Parathyroid adenoma (tissue), 2 donors: ENCODE measurements around the gene SPAG6.

Experiments used
- H2AFZ ChIP-seq: fragments of 300-600 bp; sonication (generic); one replicate; pipeline ENCODE4 v1.7.0; 2017; ENCODE audit warnings: antibody characterized with exemption, mild to moderate bottlenecking
- H3K27ac ChIP-seq: fragments of 300-600 bp; sonication (generic); one replicate; pipeline ENCODE4 v1.7.0; 2017
- H3K27me3 ChIP-seq: fragments of 300-600 bp; sonication (generic); one replicate; pipeline ENCODE4 v1.7.0; 2017; ENCODE audit warnings: low read length; ENCODE audit not compliant: control insufficient read depth, insufficient read depth
- H3K36me3 ChIP-seq: fragments of 300-600 bp; sonication (generic); one replicate; pipeline ENCODE4 v1.7.0; 2017; ENCODE audit warnings: low read length; ENCODE audit not compliant: control insufficient read depth, insufficient read depth
- H3K4me1 ChIP-seq: fragments of 300-600 bp; sonication (generic); one replicate; pipeline ENCODE4 v1.7.0; 2017; ENCODE audit warnings: control low read depth
- H3K4me2 ChIP-seq: fragments of 300-600 bp; sonication (generic); one replicate; pipeline ENCODE4 v1.7.0; 2017; ENCODE audit warnings: low read length
- H3K4me3 ChIP-seq: fragments of 300-600 bp; sonication (generic); one replicate; pipeline ENCODE4 v1.7.0; 2017; ENCODE audit warnings: low read depth, low read length
- H3K79me2 ChIP-seq: fragments of 300-600 bp; sonication (generic); one replicate; pipeline ENCODE4 v1.7.0; 2017; ENCODE audit warnings: control low read depth
- H3K9ac ChIP-seq: fragments of 300-600 bp; sonication (generic); one replicate; pipeline ENCODE4 v1.7.0; 2017; ENCODE audit warnings: mild to moderate bottlenecking
- H3K9me3 ChIP-seq: fragments of 300-600 bp; sonication (generic); one replicate; pipeline ENCODE4 v1.7.0; 2017; ENCODE audit warnings: low read length; ENCODE audit not compliant: control insufficient read depth
- CTCF ChIP-seq: fragments of 300-600 bp; sonication (generic); IDR thresholded peaks from one replicate; pipeline ENCODE4 v1.7.0; 2017; ENCODE audit warnings: antibody characterized with exemption, mild to moderate bottlenecking
- donor health status: primary hyperparathyroidism.

The SPAG6 gene

DNA sequence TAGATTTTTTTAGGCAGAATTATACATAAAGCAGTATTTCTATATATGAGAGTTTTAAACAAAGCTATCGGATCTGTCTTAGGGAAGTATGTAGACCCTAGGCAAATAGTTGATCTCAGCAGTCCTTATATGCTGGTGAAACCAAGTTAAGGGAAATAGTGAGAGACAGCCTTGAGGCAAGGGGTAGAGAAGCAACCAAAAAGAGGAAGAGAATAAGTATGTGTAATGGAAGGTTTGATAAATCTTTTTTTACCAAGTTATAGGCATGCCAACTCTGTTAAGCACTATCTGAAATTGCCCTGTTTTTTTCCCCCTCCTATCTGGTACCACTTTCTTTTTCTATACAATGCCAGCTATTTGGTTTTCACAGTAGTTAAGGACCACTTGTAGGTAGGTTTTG lies 19.9 kb downstream of the SPAG6 start:
- Histone ChIP-seq H3K4me3 (no peak overlapping the region), H3K9ac (no peak overlapping the region), H3K4me1 (no peaks in the 10 kb centered on the region), H3K27ac (no peak overlapping the region), H3K36me3 (no peaks in the 10 kb centered on the region), H2AFZ (no peak overlapping the region), H3K27me3 (no peaks in the 10 kb centered on the region), H3K79me2 (no peaks in the 10 kb centered on the region), H3K9me3 (no peaks in the 10 kb centered on the region), H3K4me2 (no peak overlapping the region)
- TF ChIP-seq CTCF = no peak

DNA sequence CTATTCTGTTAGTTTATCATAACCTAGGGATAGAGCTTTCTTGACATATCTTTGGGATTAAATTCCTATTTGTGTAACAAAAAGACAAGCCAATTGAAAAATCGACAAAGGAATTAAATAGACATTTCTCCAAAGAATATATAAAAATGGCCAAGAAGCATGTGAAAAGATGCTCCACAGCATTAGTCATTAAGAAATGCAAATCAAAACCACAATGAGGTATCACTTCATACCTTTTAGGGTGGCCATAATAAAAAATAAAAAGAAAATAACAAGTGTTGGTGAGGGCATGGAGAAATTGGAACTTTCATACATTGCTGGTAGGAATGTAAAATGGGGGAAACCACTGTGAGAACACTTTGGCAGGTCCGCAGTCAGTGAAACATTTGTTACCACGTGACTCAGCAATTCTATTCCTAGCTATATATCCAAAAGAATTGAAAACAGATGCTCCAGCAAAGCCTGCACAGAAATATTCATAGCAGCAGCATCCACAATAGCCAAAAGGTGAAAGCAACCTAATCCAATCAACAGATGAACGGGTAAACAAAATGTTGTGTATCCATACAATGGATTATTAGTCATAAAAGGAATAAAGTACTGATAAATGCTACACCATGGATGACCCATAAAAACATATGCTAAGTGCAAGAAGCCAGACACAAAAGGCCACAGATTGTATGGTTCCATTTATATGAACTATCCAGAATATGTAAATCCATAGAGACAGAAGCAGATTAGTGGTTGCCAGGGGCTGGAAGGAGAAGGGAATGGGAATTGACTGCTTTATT lies 20.5 kb downstream of the SPAG6 start:
- Histone ChIP-seq H3K27ac (no peak overlapping the region), H3K79me2 (no peaks in the 10 kb centered on the region), H3K36me3 (no peaks in the 10 kb centered on the region), H3K9me3 (no peaks in the 10 kb centered on the region), H3K4me3 (no peak overlapping the region), H3K4me1 (no peaks in the 10 kb centered on the region), H2AFZ (no peak overlapping the region), H3K9ac (no peak overlapping the region), H3K27me3 (no peaks in the 10 kb centered on the region), H3K4me2 (no peak overlapping the region)
- no peak for TF ChIP-seq CTCF

GRCh38 chr10:22366435-22366703 lies 21.1 kb downstream of the SPAG6 start:
- H3K36me3 ChIP-seq = no peaks in the 10 kb centered on the region
- H3K4me2 ChIP-seq = no peak overlapping the region
- no peaks in the 10 kb centered on the region for H3K4me1 ChIP-seq
- no peak overlapping the region for H3K4me3 ChIP-seq
- no peaks in the 10 kb centered on the region for H3K9me3 ChIP-seq
- no peak overlapping the region for H2AFZ ChIP-seq
- no peaks in the 10 kb centered on the region for H3K27me3 ChIP-seq
- no peak for TF ChIP-seq CTCF
- H3K79me2 ChIP-seq = no peaks in the 10 kb centered on the region
- no peak overlapping the region for H3K9ac ChIP-seq
- no peak overlapping the region for H3K27ac ChIP-seq

- no peak overlapping the region for H2AFZ ChIP-seq
- H3K4me1 ChIP-seq = no peaks in the 10 kb centered on the region
- H3K9me3 ChIP-seq = no peaks in the 10 kb centered on the region
- no peaks in the 10 kb centered on the region for H3K27me3 ChIP-seq
- H3K27ac ChIP-seq = no peak overlapping the region
- no peak for TF ChIP-seq CTCF
- no peaks in the 10 kb centered on the region for H3K79me2 ChIP-seq
- no peak overlapping the region for H3K4me3 ChIP-seq
- no peak overlapping the region for H3K9ac ChIP-seq
- H3K36me3 ChIP-seq = no peaks in the 10 kb centered on the region
- H3K4me2 ChIP-seq = no peak overlapping the region
These were observed 21.5 kb downstream of the SPAG6 start for GRCh38 chr10:22366771-22367170.

- no peak overlapping the region for H2AFZ ChIP-seq
- no peaks in the 10 kb centered on the region for H3K27me3 ChIP-seq
- H3K9ac ChIP-seq = no peak overlapping the region
- H3K4me3 ChIP-seq = no peak overlapping the region
- H3K27ac ChIP-seq = no peak overlapping the region
- no peak for TF ChIP-seq CTCF
- no peaks in the 10 kb centered on the region for H3K36me3 ChIP-seq
- no peaks in the 10 kb centered on the region for H3K79me2 ChIP-seq
- no peaks in the 10 kb centered on the region for H3K9me3 ChIP-seq
- H3K4me1 ChIP-seq = no peaks in the 10 kb centered on the region
- H3K4me2 ChIP-seq = no peak overlapping the region
These were observed 22.2 kb downstream of the SPAG6 start for GRCh38 chr10:22367471-22367870.
